GM21528 (cell line): ENCODE measurements around the gene TMA7.
"Not testable (repeated sequence)": the region's sequence is repeated elsewhere in the genome, so short reads cannot be mapped to it uniquely, and the experiment has no call there.

ENCODE experiments used
- ATAC-seq: cut with Tn5 transposase; IDR thresholded peaks from one replicate; pipeline ENCODE4 v1.9.1; 2021; ENCODE audit warnings: mild to moderate bottlenecking, moderate library complexity; ENCODE audit not compliant: unreplicated experiment, low FRiP score

Gene TMA7

GRCh38 chr3:48434591-48435222 is 5.3 kb upstream of the TMA7 start:
- no peak for ATAC-seq

GRCh38 chr3:48435223-48435595 is 4.8 kb upstream of the TMA7 start:
- no peak for ATAC-seq

- ATAC-seq = no peak
These were observed 4.1 kb upstream of the TMA7 start for GRCh38 chr3:48435774-48436476.

- ATAC-seq = no peak
These were observed 3.6 kb upstream of the TMA7 start for GRCh38 chr3:48436477-48436787.

GRCh38 chr3:48436855-48437254 is 3.2 kb upstream of the TMA7 start:
- no peak for ATAC-seq

GRCh38 chr3:48437812-48438211 is 2.2 kb upstream of the TMA7 start:
- ATAC-seq = no peak

DNA sequence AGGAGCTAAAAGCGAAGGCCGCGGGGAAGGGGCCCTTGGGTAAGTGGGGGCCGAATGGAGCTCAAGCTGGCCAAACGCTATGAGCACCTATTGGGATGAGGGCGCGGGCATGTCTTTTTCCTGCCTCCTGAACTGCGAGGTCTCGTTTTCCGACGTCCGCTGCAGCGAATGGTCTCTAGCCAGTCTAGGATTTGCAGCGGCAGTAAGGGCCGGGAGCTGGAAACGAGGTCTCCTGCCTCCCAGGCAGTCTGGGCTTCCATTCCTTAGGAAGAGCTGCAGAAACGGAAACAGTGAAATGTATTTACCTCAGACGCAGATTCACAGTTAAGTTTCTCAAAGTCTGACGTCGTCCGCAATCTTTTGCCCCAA is 517 bp downstream of the TMA7 start:
- ATAC-seq = peak; percentile 15

DNA sequence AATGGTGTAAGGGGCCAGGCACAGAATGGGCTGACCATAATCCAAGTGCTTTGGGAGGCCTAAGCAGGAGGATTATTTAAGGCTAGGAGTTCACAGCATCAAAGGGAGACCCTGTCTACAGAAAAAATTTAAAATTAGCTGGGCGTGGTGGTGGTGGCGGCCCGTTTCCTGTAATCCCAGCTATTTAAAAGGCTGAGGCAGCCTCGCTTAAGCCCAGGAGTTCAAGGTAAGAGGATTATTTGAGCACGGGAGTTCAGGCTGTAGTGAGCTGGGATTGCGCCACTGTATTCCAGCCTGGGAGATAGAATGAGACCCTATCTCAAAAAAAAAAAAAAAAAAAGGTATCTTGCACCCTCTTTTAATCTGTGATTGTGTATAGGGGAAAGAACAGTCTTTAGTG is 1.9 kb downstream of the TMA7 start:
- no peak for ATAC-seq

- ATAC-seq = no peak
These were observed 5.3 kb downstream of the TMA7 start for GRCh38 chr3:48445277-48445882.

DNA sequence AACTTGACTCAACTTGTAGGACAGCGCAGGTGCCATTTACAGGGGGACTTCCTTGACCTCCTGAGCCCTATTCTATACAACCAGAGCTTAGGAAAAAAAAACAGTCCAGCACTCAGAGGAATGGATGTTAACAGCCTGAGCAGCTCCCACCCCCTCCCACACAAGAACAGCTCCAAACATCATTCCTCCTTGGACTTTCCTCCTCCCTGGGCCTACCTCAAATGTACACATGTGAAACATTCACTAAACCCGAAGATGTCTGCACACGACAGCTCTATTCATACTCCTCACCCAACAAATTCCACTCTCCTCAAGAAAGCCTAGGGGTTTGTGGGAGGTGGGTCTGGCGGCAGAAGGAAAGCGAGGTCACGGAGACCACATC is 6.0 kb downstream of the TMA7 start:
- peak; percentile 5 for ATAC-seq

GRCh38 chr3:48446425-48447193 is 6.6 kb downstream of the TMA7 start, which contains the start of gene ATRIP:
Gene ATRIP, plus strand, starts transcription at chr3:48446737. Its CDS starts 109 bp downstream, at chr3:48446846.
- peak; percentile 89 for ATAC-seq

GRCh38 chr3:48451270-48451669 is 11.2 kb downstream of the TMA7 start:
- ATAC-seq = no peak

DNA sequence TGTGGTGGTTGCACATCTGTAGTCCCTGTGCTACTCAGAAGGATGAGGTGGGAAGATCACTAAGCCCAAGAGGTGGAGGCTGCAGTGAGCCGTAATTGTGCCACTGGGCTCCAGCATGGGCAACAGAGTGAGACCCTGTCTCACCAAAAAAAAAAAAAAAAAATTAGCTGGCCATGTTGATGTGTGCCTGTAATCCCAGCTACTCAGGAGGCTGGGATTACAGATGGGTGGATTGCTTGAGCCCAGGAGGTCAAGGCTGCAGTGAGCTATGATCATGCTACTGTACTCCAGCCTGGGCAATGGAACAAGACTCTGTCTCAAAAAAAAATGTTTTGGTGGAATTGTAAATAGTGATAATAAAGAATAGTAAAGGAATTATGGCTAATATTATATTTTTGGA is 16.4 kb downstream of the TMA7 start:
- no peak for ATAC-seq

DNA sequence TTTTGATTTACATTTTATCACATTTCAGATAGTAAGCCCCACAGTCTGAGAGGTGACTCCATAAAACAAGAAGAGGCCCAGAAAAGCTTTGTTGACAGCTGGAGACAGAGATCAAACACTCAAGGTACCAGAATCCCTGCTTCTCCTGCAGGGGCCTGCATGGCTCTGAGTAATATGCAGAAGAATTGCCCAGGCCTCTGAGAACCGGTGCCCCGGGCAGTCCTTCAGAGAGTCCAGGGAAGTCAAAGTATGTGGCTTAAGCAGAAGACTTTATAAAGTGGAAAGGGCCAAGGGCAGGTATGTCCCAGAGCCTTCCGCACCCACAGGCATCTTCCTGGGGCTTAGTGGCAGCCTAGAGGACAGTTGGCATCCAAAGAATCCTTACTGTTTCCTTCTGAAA is 19.3 kb downstream of the TMA7 start:
- ATAC-seq = no peak

DNA sequence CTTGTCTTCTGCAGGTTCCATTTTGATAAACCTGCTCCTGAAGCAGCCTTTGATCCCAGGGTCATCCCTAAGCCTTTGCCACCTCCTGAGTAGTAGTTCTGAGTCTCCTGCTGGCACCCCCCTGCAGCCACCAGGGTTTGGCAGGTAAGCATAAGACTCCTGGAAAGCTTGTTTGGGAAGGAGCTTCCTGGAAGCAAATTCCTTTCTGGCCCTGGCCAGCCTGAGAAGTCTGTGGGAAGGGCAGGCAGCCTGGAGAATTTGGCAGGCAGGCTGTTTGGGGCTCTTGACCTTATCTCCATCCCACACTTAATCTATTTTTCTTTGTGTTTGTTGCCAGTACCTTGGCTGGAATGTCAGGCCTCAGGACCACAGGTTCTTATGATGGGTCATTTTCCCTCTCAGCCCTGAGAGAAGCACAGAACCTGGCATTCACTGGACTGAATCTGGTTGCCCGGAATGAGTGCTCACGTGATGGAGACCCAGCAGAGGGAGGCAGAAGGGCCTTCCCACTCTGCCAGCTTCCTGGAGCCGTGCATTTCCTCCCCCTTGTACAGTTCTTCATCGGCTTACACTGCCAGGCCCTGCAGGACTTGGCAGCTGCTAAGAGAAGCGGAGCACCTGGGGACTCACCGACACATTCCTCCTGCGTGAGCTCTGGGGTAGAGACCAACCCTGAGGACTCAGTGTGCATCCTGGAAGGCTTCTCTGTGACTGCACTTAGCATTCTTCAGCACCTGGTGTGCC is 19.9 kb downstream of the TMA7 start:
- ATAC-seq = no peak

DNA sequence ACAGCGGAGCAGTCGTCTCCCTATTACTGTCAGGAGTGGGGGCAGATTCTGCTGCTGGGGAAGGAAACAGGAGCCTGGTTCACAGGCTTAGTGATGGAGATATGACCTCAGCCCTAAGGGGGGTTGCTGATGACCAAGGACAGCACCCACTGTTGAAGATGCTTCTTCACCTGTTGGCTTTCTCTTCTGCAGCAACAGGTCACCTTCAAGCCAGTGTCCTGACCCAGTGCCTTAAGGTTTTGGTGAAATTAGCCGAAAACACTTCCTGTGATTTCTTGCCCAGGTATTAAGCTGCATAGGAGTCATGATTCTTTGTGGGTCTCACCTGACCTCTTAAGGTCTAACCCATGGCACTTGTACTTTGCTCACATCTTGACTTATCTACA is 20.5 kb downstream of the TMA7 start:
- ATAC-seq = no peak

GRCh38 chr3:48461767-48462166 is 21.7 kb downstream of the TMA7 start:
- not testable (repeated sequence) for ATAC-seq

DNA sequence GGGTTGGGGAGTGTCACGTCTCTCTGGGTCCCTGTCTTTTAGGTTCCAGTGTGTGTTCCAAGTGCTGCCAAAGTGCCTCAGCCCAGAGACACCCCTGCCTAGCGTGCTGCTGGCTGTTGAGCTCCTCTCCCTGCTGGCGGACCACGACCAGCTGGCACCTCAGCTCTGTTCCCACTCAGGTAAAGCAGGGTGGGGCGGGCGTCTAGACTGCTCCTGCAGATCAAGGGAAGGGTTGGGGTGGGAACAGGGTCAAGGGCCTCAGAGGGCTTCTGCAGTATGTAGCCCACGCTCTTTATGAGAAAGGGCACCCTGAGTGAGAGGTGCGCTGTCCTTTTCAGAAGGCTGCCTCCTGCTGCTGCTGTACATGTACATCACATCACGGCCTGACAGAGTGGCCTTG is 23.6 kb downstream of the TMA7 start:
- no peak for ATAC-seq

- no peak for ATAC-seq
These were observed 24.7 kb downstream of the TMA7 start for GRCh38 chr3:48464713-48465221.

DNA sequence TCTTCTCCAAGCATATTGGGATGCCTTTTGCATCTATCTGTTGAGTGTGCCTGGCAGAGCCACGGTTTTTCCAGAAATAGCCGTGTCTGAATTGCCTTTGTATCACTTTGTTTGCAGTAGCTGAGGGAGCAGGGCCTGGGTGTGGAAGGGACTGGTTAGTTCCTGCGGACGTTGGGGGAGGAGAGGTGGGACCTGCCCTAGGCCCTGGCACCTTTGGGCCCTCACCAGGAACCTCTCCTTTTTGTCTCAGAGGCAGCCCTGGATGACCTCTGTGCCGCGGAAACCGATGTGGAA is 25.1 kb downstream of the TMA7 start:
- no peak for ATAC-seq
